Glomerular visceral epithelial cell (primary cell): ENCODE results near the gene TCEAL3.
"Not testable (repeated sequence)": the region's sequence is repeated elsewhere in the genome, so short reads cannot be mapped to it uniquely, and the experiment has no call there.

Experiments used
- DNase-seq: peaks from one replicate; pipeline ENCODE4 v3.0.0-alpha.2; 2016; ENCODE audit errors: extremely low spot score

Gene TCEAL3, protein sequence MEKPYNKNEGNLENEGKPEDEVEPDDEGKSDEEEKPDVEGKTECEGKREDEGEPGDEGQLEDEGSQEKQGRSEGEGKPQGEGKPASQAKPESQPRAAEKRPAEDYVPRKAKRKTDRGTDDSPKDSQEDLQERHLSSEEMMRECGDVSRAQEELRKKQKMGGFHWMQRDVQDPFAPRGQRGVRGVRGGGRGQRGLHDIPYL

DNA sequence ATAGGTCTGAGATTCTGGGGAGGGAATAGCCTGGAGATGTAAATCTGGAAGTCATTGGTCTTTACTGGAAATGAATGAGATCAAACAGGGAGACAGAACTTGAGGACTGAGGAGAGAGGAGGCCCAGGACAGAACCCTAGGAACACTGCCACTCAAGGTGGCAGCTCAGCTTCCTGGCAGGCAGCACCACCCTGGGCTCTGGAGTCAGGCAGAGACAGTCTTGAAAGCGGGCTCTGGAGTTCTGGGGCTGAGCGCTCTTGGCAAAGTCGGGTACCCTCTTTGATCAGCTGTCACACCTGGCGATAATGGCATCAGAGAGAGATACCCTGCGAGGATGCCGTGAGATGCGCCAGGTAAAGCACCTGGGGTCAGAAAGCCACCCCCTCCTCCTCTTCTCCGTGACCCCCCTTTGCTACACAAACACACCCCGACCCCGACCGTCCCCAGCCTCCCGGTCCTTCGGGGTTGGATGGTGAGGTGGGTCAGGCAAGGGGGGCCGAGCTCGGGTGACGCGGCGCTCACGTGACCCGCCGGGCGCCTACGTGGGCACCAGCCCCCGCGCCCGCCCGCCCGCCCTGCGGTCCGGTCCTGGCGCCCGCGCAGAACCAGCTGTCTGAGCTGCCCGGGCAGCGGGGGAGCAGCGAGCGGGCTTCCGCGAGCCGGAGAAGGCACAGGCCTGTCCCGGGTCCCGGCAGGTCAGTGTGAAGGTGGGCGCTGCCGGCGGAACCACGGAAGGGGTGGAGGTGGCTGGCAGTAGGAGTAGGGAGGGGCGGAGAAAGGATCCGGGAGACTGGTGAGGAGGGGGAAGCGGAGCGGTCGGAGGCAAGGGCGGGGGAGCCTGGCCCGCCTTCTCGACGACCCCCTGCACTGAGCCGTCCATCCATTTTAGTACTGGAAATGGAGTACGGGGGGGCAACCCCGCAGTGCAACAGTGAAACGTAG is at the start of gene TCEAL3:
TCEAL3 (plus strand) TSS at position 600 of the 942 bp plus-strand sequence. CDS start 1,102 bp downstream, outside the sequence.
- DNase-seq: peak; percentile 51

- no peak for DNase-seq
Observed at GRCh38 chrX:103560256-103560655, 47.5 kb upstream of the TCEAL3 start.

DNA sequence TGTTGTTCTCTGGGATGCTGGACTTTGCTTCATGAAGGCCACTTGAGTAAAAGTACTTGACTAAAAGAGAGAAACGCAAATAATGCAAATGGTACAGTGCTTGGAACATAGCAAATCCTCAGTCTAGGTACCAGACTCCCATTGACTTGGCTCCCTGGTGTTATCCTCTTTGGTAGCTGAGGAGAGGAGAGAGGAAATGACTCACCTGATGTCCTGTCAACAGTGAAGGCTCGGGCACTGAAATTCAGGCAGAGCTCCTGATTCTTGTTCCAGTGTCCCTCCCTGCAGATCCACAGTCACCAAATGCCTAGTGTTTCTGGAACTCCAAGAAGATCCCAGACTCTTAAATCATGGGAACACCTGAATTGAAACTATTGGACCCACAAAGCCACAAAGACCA is 45.0 kb upstream of the TCEAL3 start:
- no peak for DNase-seq

DNA sequence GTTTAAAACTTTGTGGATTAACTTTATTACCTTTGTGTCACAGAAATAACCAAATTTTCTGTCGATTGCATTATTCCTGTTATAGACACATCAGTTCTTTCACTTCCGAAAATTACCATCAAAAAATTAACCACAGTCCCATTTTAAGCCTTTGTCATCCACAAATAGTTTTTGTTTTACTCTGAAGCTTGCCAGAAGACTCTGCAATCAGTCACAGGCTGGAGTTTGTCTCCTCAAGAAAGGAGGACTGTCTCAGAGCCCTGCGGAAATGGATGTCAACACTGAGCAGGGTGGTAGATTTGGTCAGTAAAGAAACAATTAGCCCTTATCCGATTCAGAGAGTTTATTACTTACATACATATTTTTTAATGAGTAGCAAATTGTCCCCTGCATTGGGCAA is 42.6 kb upstream of the TCEAL3 start:
- no peak for DNase-seq

DNA sequence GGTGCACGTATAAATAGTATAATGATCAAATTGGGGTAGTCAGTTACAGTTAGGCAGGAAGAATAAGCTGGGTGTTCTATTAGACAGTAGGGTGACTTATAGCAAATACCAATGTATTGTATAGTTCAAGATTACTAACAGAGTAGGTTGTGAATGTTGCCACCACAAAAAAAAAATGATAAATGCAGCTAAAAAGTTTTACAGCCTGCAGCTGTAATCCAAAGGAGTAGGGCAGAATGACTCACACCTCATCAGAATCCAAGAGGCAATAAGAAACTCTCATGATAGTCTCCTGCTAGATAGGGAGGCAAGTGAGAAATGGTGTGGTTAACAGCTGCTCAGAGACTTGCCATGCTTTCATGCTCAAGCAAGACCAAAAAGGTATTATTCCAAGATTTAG is 42.0 kb upstream of the TCEAL3 start:
- DNase-seq: peak; percentile 16

GRCh38 chrX:103571121-103571520 is 36.6 kb upstream of the TCEAL3 start:
- no peak for DNase-seq

- no peak for DNase-seq
Observed at GRCh38 chrX:103571726-103572125, 36.0 kb upstream of the TCEAL3 start.

DNA sequence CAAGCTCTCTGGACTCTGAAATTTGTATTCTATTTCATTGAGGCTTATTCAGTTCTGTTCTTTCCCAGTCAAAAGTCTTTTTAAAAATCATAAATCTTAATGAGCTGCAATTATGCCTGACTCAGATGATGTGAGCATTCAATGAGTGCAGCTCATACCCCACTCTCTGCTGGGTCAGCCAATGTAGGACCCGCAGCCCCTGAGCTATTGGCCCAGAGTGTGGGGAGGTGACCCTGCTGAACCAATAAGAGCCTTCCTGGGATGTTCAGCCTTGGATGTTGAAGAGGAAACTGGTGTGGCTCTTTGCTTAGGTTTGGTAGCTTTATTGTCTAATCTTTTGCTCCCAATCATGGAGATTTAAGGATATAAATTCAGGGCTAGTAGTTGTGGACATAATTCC is 34.6 kb upstream of the TCEAL3 start:
- DNase-seq: no peak

DNA sequence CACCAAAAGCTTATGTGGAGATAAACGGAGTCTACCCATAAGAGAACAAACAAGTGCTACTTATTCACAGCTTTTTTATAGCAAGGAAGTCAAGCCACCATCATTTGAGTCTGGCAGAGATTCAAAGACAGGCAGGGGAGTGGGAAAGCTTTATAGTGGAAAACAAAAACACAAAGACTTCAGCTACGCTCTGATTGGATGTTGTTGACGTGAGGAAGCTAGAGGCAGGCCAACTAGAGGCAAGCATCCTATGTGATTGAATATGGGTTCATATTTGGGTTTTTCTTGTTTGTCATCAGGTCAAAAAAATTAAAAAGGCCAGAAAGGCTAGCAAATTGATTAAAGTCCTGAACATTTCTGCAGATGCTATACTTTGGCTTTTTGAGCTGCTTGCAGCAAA is 23.2 kb upstream of the TCEAL3 start:
- no peak for DNase-seq

DNA sequence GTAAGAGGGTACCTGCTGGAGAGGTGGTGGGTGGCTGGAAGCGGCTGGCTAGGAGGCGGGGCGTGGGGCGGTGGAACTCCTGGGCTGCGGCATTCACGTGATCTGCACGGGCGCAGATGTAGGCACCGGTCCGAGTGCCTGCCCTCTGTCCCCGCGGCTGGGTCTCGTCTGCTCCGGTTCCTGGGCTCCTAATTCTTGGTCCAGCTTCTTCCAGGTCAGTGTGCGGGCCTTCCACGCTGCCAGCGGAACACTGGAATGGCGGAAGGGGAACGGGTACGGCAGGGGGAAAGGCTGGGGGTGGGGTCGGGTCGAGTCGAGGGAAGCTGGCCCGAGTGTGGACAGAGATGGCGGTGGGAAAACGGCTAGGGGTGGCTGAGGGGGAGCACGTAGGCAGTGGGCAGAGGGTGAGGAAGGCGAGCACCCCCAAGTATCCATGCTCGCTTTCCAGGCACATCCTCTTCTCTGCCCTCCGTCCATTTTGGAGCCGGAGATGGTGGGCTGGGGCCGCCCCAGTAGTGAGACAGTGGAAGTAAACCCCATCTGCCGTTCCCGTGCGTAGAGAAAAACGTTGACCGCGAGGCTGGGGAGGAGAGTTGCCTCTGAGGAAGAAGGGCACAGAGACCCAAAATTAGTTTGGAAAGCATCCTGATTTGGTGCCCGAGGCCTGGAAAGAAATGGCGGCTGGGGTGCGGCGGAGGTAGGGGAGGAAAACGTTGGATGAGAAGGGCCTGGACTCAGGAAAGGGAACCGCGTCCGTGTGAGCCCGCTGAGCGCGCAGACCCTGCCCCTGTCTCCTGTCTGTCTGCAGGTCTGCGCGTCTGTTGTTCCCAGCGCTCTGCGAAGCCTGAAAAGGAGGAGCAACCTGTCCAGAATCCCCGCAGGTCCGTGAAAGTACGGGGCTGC is 22.1 kb upstream of the TCEAL3 start, which contains the start of gene TCEAL4:
TCEAL4 (plus strand) TSS at position 105 of the 903 bp plus-strand sequence. CDS start 1,161 bp downstream, outside the sequence.
- DNase-seq: peak; percentile 47

- no peak for DNase-seq
Observed at GRCh38 chrX:103586314-103586646, 21.5 kb upstream of the TCEAL3 start.

- no peak for DNase-seq
Observed at GRCh38 chrX:103586659-103587058, 21.1 kb upstream of the TCEAL3 start.

DNA sequence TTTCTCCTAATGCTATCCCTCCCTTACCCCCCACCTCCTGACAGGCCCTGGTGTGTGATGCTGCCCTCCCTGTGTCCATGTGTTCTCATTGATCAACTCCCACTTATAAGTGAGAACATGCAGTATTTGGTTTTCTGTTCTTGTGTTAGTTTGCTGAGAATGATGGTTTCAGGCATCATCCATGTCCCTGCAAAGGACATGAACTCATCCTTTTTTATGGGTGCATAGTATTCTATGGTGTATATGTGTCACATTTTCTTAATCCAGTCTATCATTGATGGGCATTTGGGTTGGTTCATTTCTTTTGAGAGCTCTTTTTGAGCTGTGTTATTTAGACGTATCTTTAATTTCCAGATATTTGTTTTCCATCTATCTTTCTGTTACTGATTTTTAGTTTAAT is 15.5 kb upstream of the TCEAL3 start:
- DNase-seq: not testable (repeated sequence)

DNA sequence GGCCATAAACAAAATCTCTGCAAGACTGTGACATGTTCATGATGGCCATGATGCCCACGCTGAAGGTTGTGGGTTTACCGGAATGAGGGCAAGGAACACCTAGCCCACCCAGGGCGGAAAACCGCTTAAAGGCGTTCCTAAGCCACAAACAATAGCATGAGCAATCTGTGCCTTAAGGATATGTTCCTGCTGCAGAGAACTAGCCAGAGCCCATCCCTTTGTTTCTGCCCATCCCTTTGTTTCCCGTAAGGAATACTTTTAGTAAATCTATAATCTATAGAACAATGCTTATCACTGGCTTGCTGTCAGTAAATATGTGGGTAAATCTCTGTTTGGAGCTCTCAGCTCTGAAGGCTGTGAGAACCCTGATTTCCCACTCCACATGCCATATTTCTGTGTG is 12.6 kb upstream of the TCEAL3 start:
- not testable (repeated sequence) for DNase-seq

- no peak for DNase-seq
Observed at GRCh38 chrX:103608306-103608963, 672 bp downstream of the TCEAL3 start.

DNA sequence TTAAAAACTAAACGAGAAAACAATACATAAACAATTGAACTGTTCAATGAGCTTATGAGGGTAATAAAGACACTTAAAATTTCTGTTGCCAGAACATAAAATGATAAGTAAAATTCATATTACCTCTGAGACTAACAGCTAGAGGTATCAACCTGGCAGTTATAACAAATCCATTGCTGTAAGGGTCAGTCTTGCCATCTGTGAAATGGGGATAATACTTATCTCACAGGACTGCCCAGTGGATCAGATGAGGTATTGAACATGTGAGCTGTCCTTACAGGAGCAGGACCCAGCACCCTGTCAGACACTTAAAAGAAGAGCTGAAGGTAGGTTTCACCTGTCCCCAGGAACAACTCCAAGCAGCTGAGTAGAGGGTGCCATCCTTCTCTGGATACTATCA is 2.5 kb downstream of the TCEAL3 start:
- DNase-seq: no peak

- DNase-seq: no peak
Observed at GRCh38 chrX:103613362-103613890, 5.7 kb downstream of the TCEAL3 start.

GRCh38 chrX:103614999-103615398 is 7.2 kb downstream of the TCEAL3 start:
- DNase-seq: no peak

- DNase-seq: no peak
Observed at GRCh38 chrX:103615781-103616371, 8.1 kb downstream of the TCEAL3 start.

GRCh38 chrX:103616676-103617186 is 9.0 kb downstream of the TCEAL3 start:
- no peak for DNase-seq

- no peak for DNase-seq
Observed at GRCh38 chrX:103624111-103624510, 16.3 kb downstream of the TCEAL3 start.
